ENCODE data around the gene LARGE1. TPM values are rescaled to one million over a fixed set of nuclear protein-coding genes. Genes with fewer than 3 reads are reported as not detected.

LARGE1 gene
- total RNA-seq, 1 experiment from 2014 or later: 5.8 TPM

GRCh38 chr22:33248948-33249347, 671.3 kb downstream of the LARGE1 start:
- Histone ChIP-seq H3K4me1 (no peaks in the 10 kb centered on the region), H3K9me3 (no peaks in the 10 kb centered on the region), H3K27me3 (replicated peaks; ENCODE audit: control insufficient read depth, insufficient read depth, low read length) (no peaks in the 10 kb centered on the region), H3K36me3 (ENCODE audit: control insufficient read depth, insufficient read depth, low read length) (no peaks in the 10 kb centered on the region), H3K4me3 (ENCODE audit: low read depth, low read length) (no peak overlapping the region)
- no peak for TF ChIP-seq CTCF (IDR thresholded peaks at IDR 0.05; ENCODE audit: insufficient read depth in 1 of 2, low read depth in 1 of 2, low read length in 1 of 2, severe bottlenecking in 1 of 2, unreplicated experiment in 1 of 2)
- intact Hi-C loops (cut with micrococcal nuclease; ENCODE audit: unreplicated experiment): no loop called here
- no peak for DNase-seq
- Mint-ChIP-seq H3K36me3 (ENCODE audit: insufficient read depth, unreplicated experiment) (no peaks in the 10 kb centered on the region), H3K4me3 (ENCODE audit: unreplicated experiment) (no peak overlapping the region), H3K4me1 (ENCODE audit: low read depth, unreplicated experiment) (no peaks in the 10 kb centered on the region), H3K27me3 (ENCODE audit: insufficient read depth, unreplicated experiment) (peaks cover 7% of the 10 kb centered on the region), H3K9me3 (ENCODE audit: unreplicated experiment) (no peaks in the 10 kb centered on the region), H3K27ac (ENCODE audit: unreplicated experiment) (no peak overlapping the region)
- ChIA-PET POLR2A (no interaction called here), CTCF (no interaction called here)
- BruUV-seq (replicated peaks): no TSS peak

GRCh38 chr22:33247758-33248157, 672.5 kb downstream of the LARGE1 start:
- Mint-ChIP-seq H3K27me3 (ENCODE audit: insufficient read depth, unreplicated experiment) (peaks cover 6% of the 10 kb centered on the region), H3K4me1 (ENCODE audit: low read depth, unreplicated experiment) (no peaks in the 10 kb centered on the region), H3K9me3 (ENCODE audit: unreplicated experiment) (no peaks in the 10 kb centered on the region), H3K4me3 (ENCODE audit: unreplicated experiment) (no peak overlapping the region), H3K27ac (ENCODE audit: unreplicated experiment) (no peak overlapping the region), H3K36me3 (ENCODE audit: insufficient read depth, unreplicated experiment) (no peaks in the 10 kb centered on the region)
- TF ChIP-seq CTCF (IDR thresholded peaks at IDR 0.05; ENCODE audit: insufficient read depth in 1 of 2, low read depth in 1 of 2, low read length in 1 of 2, severe bottlenecking in 1 of 2, unreplicated experiment in 1 of 2): no peak
- no TSS peak for BruUV-seq (replicated peaks)
- no peaks in the 10 kb centered on the region for H3K27me3 ChIP-seq (replicated peaks; ENCODE audit: control insufficient read depth, insufficient read depth, low read length)
- intact Hi-C loops (cut with micrococcal nuclease; ENCODE audit: unreplicated experiment): no loop called here
- CTCF ChIA-PET: no interaction called here
- no peaks in the 10 kb centered on the region for H3K9me3 ChIP-seq
- no peak overlapping the region for H3K4me3 ChIP-seq (ENCODE audit: low read depth, low read length)
- no peak for DNase-seq
- POLR2A ChIA-PET: no interaction called here
- H3K4me1 ChIP-seq: no peaks in the 10 kb centered on the region
- H3K36me3 ChIP-seq (ENCODE audit: control insufficient read depth, insufficient read depth, low read length): no peaks in the 10 kb centered on the region

- Mint-ChIP-seq H3K36me3 (ENCODE audit: insufficient read depth, unreplicated experiment) (no peaks in the 10 kb centered on the region), H3K4me3 (ENCODE audit: unreplicated experiment) (no peak overlapping the region), H3K9me3 (ENCODE audit: unreplicated experiment) (no peaks in the 10 kb centered on the region), H3K27me3 (ENCODE audit: insufficient read depth, unreplicated experiment) (peaks cover 6% of the 10 kb centered on the region), H3K4me1 (ENCODE audit: low read depth, unreplicated experiment) (no peaks in the 10 kb centered on the region), H3K27ac (ENCODE audit: unreplicated experiment) (no peak overlapping the region)
- no TSS peak for BruUV-seq (replicated peaks)
- no peaks in the 10 kb centered on the region for H3K36me3 ChIP-seq (ENCODE audit: control insufficient read depth, insufficient read depth, low read length)
- DNase-seq: no peak
- H3K4me1 ChIP-seq: no peaks in the 10 kb centered on the region
- ChIA-PET POLR2A (no interaction called here), CTCF (no interaction called here)
- H3K27me3 ChIP-seq (replicated peaks; ENCODE audit: control insufficient read depth, insufficient read depth, low read length): no peaks in the 10 kb centered on the region
- no peak overlapping the region for H3K4me3 ChIP-seq (ENCODE audit: low read depth, low read length)
- no peak for TF ChIP-seq CTCF (IDR thresholded peaks at IDR 0.05; ENCODE audit: insufficient read depth in 1 of 2, low read depth in 1 of 2, low read length in 1 of 2, severe bottlenecking in 1 of 2, unreplicated experiment in 1 of 2)
- no peaks in the 10 kb centered on the region for H3K9me3 ChIP-seq
- intact Hi-C loops (cut with micrococcal nuclease; ENCODE audit: unreplicated experiment): no loop called here
Measured at GRCh38 chr22:33242078-33242477, 678.2 kb downstream of the LARGE1 start.
